Mucosa of descending colon (tissue), 3 donors: ENCODE data around the gene ADAM22. TPM values are rescaled to one million over a fixed set of nuclear protein-coding genes. Genes with fewer than 3 reads are reported as not detected.

ENCODE experiments used
- ATAC-seq: fragments of 200-7000 bp; cut with Tn5 transposase; one replicate; pipeline ENCODE4 v1.9.1; 2020; ENCODE audit warnings: mild to moderate bottlenecking, moderate library complexity
- DNase-seq, 3 donors: peaks; one replicate each; pipeline ENCODE4 v3.0.0-alpha.2; 2020
- H3K36me3 ChIP-seq: fragments of 200-600 bp; one replicate; pipeline ENCODE4 v1.8.0; 2021; ENCODE audit warnings: low read depth, mild to moderate bottlenecking
- H3K4me1 ChIP-seq: fragments of 200-600 bp; one replicate; pipeline ENCODE4 v1.8.0; 2021; ENCODE audit warnings: low read depth, mild to moderate bottlenecking
- H3K4me3 ChIP-seq: fragments of 200-600 bp; one replicate; pipeline ENCODE4 v1.8.0; 2021; ENCODE audit warnings: mild to moderate bottlenecking
- H3K9me3 ChIP-seq: fragments of 200-600 bp; one replicate; pipeline ENCODE4 v1.8.0; 2021; ENCODE audit warnings: mild to moderate bottlenecking
- intact Hi-C, 2 donors: fragments of 100-400 bp; cut with DNase I in 1 of 2; cut with micrococcal nuclease in 1 of 2; formaldehyde crosslinking; loops; one replicate each; pipeline versions ENCODE4 v1.11.0 to v1.11.1; 2022; cut with DNase I, micrococcal nuclease
- total RNA-seq, 3 donors: library from RNA; stranded (reverse); fragmentation: NEBNext Ultra II Directional in 2 of 3; extraction: Animal tissue kit (Norgen Biotek cat#: 25700) in 2 of 3; gene quantifications; one replicate each; pipeline versions ENCODE4 v1.2.1 to v1.2.4, GENCODE V29; 2021 to 2023
- TF ChIP-seq, protein P1 (sequence below): fragments of 200-600 bp; IDR thresholded peaks from one replicate; pipeline ENCODE4 v1.8.0; 2022; ENCODE audit warnings: antibody characterized with exemption, mild to moderate bottlenecking
- donor health status: DM: no; HTN: no; CAD: no; lungs with moderate emphysema.
- donor health status: DM: no; HTN: no; CAD: no.
- donor health status: DM: no; HTN: yes; CAD: no.

Gene ADAM22
- total RNA-seq, 3 donors from 2014 or later = 1.8 to 4.6 (median 3.7) TPM

DNA sequence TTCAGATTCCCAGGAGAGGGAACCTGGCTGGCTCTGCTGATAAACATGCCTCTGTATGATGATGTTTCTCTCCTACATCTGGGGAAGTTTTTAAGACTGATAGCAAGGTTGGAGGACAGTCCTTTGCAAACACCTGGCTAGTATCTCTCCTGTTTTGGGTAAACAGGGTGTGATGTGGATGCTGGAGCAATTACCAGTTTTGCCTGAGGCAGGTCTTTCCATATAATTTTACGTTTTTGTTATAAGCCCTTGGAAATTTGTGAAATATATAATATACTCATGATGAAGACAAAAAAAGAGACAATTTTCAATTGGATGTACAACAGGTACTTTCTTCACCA lies 138.6 kb downstream of the ADAM22 start:
- Histone ChIP-seq H3K4me1 (no peaks in the 10 kb centered on the region), H3K9me3 (no peaks in the 10 kb centered on the region), H3K36me3 (no peaks in the 10 kb centered on the region), H3K4me3 (no peak overlapping the region)
- TF ChIP-seq, protein P1, sequence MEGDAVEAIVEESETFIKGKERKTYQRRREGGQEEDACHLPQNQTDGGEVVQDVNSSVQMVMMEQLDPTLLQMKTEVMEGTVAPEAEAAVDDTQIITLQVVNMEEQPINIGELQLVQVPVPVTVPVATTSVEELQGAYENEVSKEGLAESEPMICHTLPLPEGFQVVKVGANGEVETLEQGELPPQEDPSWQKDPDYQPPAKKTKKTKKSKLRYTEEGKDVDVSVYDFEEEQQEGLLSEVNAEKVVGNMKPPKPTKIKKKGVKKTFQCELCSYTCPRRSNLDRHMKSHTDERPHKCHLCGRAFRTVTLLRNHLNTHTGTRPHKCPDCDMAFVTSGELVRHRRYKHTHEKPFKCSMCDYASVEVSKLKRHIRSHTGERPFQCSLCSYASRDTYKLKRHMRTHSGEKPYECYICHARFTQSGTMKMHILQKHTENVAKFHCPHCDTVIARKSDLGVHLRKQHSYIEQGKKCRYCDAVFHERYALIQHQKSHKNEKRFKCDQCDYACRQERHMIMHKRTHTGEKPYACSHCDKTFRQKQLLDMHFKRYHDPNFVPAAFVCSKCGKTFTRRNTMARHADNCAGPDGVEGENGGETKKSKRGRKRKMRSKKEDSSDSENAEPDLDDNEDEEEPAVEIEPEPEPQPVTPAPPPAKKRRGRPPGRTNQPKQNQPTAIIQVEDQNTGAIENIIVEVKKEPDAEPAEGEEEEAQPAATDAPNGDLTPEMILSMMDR = no peak
- intact Hi-C loops = no loop called here
- no peak for ATAC-seq
- DNase-seq = no peak

DNA sequence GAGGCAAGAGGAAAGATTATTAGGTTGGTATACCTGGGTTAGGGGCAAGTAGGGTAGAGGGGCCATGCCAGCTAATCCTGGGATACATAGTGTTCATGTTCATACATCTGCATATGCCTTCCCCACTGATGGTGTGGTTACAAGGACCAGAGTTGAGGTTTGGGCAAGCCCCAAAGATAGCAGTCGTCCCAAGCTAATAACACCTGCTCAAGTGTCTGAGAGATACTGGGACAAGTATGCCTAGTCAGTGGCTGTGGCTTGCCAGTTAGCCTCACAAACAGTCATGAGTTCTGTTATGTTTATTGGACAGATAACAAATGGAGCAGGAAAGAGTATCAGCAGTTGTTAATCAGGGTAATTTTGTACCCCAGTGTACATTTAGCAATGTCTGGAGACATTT lies 139.6 kb downstream of the ADAM22 start:
- intact Hi-C loops = no loop called here
- TF ChIP-seq, protein P1 = no peak
- Histone ChIP-seq H3K4me3 (no peak overlapping the region), H3K36me3 (no peaks in the 10 kb centered on the region), H3K9me3 (no peaks in the 10 kb centered on the region), H3K4me1 (no peaks in the 10 kb centered on the region)
- DNase-seq (no peak), ATAC-seq (no peak)

DNA sequence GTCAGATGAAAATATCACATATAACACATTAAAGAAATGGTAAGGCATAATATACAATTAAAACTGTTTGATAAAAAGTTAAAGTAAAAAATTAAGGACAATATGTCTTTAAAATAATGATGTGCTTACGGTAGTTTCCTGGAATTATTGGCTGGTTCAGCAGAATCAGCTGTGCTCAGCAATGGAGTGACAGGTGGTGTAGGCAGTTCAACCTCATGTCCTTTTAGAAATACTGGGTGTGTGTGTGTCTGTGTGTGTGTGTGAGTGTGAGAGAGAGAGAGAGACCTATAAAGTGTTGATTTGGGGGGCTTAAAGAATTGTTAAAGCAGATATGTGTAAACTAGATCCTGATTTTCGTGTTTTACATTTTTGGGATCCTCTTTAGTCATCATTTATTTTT lies 141.2 kb downstream of the ADAM22 start:
- H3K4me3 ChIP-seq = no peak overlapping the region
- intact Hi-C loops = no loop called here
- TF ChIP-seq, protein P1 = no peak
- no peaks in the 10 kb centered on the region for H3K36me3 ChIP-seq
- ATAC-seq = no peak
- H3K9me3 ChIP-seq = no peaks in the 10 kb centered on the region
- no peak for DNase-seq
- no peaks in the 10 kb centered on the region for H3K4me1 ChIP-seq

DNA sequence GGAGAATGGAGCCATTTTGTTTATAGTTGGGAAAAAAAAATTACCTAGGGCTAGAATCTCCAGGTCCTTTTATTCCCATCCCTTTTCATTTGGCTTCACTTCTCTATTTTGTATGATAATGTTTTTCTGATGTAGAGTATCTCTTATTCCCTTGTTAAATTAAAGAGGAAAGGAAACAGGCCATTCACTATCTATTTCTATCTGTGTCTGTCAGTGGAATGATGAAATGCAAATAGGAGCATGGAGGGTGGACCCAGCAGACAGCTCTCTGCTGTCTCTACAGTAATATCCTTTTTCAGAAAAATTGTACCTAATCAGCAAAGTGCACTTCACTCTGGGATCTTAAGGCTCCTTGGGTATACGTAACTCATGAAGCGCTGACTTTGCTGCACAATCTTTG lies 149.8 kb downstream of the ADAM22 start:
- intact Hi-C loops = no loop called here

DNA sequence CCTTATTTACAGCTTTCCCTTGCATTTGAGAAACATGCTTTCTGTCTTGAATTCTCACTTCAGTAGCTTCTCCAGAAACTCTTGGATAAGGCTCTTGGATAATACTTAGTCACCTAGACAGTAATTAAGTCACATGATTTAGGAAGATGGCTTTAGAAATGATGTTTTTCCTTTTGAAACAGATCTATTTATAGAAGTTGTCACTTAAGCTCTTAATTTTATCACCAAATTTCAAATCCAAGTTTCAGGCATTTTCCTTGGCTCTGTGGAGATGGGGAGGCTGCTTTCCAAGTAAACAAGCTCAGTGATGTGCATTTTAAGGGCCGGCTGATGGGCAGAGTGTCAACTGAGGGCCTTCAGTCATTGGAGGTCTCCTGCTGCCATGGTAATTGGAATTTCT lies 155.5 kb downstream of the ADAM22 start:
- Histone ChIP-seq H3K36me3 (no peaks in the 10 kb centered on the region), H3K4me3 (no peak overlapping the region), H3K4me1 (no peaks in the 10 kb centered on the region), H3K9me3 (no peaks in the 10 kb centered on the region)
- no peak for ATAC-seq
- intact Hi-C loops = no loop called here
- TF ChIP-seq, protein P1 = no peak
- no peak for DNase-seq

More for the DNA sequence above, 149.8 kb downstream of the ADAM22 start:
- Histone ChIP-seq H3K9me3 (no peaks in the 10 kb centered on the region), H3K4me1 (no peaks in the 10 kb centered on the region), H3K4me3 (no peak overlapping the region), H3K36me3 (no peaks in the 10 kb centered on the region)
- ATAC-seq = no peak
- TF ChIP-seq, protein P1 = no peak
- DNase-seq = no peak

DNA sequence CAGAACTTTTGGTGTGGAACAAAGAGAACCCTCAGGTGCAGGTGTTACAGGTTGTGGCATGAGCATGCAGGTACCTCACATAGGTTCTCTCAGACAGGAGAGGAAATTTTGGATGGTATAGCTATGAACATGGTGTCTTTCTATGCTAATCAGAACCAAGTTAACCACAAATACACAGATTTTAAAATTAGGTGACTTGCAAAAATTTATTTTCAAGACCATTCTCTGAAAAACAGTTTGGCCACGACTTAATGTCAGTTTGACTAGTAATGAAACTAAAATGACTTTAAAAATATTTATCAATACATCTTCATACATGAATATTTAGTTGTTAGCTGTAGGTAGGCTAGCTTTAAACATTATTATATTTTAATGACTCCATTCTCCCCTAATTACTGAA lies 156.2 kb downstream of the ADAM22 start:
- intact Hi-C loops = no loop called here
- no peak for ATAC-seq
- DNase-seq = no peak
- Histone ChIP-seq H3K4me1 (no peaks in the 10 kb centered on the region), H3K36me3 (no peaks in the 10 kb centered on the region), H3K9me3 (no peaks in the 10 kb centered on the region), H3K4me3 (no peak overlapping the region)
- TF ChIP-seq, protein P1 = no peak
